Stimulated activated naive CD4-positive, alpha-beta T cell (primary cell): ENCODE results near the gene MGLL.

Experiments used
- DNase-seq, 6 experiments: peaks; one replicate each; lab custom pipeline; 2025; lab: John Stamatoyannopoulos, UW

MGLL gene

DNA sequence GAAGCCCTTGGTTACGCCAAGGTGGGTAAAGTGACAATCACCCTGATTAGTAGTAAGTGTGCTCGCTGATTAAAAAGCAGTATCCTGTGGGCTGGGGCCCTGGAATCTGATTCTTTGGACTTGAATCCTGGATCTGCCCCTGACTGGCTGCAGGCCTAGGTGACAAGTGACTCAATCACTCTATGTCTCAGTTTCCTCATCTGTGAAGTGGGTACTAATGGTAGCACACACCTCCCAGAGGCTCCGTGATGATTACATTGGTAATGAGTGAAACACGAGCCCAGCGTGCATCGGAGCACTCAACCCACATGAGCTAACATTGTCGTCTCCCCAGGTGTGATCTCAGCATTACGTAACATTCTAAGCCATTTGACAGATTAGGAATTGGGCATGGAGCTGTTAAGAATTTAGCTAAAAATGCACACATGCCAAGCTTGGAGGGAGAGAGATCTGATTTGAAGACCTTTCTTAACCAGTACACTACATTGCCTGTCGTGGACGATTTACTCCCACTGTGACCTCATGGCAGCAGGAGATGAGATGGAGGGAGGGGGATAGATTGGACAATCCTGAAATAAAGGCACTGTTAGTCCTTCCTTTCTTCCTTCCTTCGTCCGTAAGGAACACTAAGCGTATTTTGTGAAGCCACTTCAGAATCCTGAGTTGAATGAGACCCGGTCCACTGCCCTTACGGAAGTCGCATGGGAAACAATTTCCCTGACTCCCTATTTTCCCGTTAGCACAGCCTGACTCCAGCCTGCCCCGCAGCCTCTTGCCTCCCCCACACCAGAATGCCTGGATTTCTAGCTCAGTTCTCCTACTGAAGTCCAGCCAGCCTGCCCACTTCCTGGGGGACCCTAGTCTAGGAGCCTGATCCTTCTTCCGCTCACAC is 32.1 kb downstream of the MGLL start:
- DNase-seq = no peak

DNA sequence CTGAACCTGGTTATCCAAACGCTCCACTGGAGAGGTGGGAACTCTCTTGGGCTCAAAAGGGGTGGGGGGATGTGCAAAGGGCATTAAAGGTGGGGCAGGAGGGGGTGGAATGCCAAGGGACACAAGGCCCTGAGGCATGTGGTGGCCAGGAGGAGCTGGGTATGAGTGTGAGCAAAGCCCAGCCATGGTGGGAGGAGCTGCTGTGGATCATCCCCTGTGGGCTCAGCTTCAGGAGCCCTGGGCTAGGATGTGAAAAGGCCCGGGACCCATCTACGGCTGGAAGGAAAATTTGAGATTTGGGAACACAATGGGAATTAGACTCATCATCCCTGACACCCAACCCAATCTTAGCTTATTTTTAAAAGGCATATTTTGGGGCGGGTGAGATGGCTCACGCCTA is 33.3 kb downstream of the MGLL start:
- DNase-seq = no peak

DNA sequence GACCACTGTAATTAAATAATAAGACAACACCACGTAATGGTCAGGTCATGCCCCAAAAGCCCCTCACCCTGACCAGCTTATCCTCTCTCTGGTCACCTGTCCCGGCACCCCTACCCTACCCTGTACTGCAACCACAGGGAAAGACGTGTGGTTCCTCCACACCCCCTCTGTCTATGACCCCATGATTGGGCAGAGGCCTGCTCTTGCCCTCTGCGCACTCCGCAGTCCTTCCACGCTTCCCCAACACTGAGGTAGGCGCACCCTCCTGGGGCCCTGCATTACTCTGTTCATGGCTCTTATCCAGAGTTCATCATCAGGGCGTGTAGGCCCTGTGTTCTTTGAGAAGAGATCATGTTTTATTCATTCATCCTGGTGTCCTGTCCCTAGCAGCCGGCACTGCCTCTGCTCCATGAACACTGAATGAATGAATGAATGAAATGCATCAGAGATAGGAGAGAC is 33.8 kb downstream of the MGLL start:
- DNase-seq = no peak

DNA sequence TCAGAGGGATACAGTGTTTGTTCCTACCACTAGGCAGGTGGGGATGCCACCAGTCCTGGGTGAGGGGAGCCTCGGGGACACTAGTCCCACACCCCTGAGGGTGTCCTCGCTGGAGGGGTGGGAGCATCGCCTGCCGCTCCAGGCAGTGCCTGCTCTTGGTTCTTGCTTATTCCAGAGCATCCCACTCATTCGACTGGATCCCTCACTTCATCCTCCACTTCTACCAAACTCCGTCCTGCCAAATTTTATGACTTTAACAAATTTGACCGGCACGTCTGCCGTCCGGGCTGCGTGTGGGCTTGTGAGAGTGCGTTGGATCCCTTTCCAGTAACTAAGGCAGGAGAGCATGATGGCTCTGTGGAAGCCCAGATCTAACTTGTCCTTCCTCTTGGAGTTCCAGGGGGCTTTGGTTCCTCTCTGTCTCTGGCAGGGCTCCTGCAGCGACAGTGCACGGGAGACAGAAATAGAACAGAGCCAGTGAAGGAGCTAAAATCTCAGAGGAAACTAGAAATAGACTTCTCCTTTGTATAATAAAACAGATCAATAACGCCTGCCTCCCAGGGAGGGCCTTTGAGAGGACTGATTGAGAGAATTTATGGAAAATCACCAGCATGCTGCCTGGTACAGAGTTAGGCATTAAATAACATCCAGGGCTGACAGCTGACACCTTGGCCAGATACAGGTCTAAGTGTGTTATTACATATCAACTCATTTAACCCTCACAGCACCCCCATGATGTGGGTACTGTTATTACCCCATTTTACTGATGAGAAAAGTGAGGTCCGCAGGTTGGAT is 34.5 kb downstream of the MGLL start:
- no peak for DNase-seq

DNA sequence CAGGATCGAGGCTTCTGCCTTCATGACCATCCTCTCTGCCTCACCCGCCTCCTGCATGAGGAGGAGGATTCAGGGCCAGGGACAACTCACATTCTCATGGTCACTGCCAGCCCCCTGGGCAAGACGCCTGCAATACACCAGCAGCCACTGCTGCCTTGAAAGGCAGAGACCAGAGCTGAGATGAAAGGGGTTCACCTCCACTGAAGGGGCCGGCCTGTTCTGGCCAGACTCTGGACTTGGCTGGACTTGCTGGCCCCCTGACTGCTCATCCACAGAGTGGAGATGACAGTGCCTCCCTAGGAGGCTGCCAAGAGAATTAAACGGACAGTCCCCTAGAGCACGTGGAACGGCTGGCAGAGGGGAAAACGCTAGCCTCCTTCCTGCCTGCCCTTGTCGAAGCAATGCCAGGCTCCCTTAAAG is 35.2 kb downstream of the MGLL start:
- no peak for DNase-seq

DNA sequence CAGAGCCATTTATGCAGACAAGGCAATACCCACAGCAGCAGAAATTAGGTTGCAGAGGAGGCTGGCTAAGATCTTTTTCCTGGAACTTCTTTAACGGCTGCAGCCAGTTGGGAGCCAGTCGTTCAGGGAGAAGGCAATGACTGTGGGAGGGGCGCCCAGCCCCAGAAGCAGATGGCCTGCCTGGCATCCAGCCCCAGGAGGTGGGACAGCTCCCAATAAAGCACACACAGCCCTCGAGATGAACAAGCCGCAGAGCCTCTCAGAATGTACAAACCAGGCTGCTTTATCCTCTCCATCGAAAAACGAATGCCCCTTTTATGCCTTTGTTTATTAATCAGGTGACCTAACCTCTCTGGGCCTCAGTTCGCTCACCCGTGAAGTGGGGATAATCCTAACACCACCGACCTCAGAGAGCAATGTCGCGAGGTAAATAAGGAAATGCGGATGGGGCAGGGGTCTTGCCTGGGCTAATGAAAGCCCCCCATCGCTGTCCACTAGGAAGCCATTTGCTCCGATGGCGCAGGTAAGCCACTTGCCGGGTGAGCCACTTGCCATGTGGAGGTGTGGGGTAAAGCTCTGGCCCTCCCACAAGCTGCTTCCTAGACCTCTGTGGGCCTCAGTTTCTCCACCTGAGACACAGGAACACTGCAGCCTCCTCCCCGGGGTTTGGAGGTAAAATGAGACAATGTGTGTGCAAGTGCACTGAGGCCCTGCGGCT is 35.8 kb downstream of the MGLL start:
- no peak for DNase-seq

DNA sequence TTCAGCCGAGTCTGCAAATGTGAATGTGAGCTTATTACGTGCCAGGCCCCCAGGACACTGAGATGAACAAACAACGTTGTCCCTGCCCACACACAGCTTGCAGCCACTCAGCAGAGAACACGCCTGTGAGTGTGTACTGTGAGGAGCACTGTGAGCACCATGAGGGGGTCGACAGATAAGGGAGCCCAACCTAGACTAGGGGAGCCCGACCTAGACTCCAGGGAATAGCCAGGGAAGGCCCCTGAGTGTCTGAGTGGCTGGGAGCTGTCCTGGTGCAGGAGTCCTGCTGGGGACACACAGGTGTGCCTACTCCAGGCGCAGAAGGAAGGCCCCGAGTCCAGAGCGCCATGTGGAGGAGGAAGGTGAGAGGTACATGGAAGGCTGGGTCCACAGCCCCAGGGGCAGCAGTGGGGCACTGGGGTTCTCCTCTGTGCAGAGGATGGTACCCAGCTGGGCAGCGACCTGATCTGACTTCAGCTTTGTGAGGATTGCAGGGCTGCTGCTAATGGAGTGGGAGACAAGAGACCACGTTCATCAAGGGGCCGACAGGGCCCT is 36.5 kb downstream of the MGLL start:
- no peak for DNase-seq

DNA sequence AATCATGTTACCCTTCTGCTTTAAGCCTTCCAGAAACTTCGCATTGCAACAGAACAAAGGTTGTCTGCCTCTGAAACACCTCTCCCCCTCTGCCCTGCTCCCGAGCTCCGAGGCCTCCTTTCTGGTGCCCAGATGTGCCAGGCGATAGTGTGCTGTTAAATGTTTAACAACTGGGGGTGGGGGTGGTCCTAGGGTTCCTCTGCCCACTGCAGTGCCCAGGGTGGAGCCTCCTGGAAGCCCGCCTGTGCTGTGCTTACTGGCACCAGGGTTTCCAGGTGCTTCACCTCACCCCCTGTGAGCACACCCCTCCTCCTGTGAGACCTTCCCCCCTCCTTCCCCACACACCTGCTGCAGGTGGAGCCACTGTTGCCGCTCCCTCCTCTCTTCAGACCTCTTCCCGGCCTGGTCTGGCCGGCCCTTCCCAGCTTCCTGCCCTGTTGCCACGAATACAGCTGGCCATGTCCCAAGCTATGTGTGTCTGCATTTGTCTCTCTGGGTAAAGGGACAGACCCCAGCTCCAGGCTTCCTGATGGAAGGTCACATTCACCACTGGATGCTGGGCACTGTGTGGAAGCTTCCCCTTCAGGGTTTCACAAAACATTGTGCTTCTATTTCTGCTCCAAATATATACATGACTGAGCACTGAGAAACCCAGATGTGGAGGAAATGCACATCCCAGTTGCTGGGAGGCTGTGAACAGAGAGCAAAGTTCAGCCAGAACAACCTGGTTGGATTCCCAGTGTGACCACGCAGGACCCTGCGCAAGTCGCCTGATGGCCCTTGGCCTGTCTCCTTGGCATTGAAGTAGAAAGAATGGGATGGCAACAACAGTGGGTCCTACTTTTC is 37.2 kb downstream of the MGLL start:
- DNase-seq = no peak

DNA sequence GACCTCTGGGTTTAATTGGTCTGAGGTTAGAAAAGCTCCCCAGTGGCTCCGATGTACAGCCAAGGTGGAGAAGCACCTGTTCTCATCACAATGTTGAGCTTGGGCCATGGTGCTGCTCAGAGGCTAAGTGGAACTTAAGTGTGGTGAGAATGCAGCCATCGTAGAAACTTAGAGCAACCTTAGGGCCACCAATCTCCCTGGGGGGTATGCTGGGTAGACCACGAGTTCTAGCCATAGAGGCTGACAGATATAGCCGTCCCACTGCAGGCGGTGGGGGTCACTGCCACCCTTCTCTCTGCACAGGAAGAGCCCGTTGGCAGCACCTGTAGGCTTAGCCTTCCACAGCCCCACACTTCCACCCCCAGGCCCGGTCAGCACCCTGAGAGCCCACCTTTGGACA is 38.0 kb downstream of the MGLL start:
- DNase-seq = no peak

DNA sequence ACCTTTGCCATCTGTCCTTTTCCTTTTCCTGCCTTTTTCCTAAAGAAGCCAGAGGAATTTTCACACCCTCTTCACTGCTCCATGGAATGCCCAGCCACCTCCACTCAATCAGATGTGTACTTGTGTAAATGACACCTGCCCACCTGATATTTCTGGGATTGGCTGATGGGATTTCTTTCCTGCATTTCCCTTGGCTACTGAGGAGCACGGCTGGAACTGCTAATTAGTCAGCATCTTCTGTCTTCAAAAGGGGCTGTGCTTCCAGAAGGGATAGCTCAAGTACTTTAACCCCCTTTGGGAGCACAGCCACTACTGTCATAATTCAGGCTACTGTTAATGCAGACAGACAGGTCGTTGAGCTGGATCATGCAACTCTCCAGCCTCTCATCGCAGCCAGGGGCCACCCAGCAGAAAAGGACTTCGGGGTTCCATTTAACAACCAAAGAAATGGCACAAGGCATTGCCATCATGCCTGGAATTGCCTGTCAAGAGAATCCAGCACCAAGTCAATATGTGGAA is 38.6 kb downstream of the MGLL start:
- no peak for DNase-seq

DNA sequence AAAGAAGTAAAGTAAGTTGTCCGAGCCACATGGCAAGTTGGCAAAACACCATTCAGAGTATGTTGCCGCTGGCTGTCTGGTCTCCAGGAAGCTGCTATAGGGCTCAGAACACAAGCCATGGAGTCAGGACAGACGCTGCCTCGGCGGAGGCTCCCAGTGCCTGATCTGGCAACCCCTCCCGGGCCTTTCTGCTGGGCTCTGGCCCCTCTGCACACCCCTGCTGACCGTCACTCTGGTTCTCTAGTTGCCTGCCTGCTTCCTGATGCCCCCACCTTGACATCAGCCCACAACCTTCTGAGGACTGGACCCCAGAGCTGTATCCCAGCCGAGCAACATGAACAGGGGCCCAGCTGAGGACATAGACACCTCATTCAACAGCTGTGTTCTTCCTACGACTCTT is 39.1 kb downstream of the MGLL start:
- DNase-seq = no peak

DNA sequence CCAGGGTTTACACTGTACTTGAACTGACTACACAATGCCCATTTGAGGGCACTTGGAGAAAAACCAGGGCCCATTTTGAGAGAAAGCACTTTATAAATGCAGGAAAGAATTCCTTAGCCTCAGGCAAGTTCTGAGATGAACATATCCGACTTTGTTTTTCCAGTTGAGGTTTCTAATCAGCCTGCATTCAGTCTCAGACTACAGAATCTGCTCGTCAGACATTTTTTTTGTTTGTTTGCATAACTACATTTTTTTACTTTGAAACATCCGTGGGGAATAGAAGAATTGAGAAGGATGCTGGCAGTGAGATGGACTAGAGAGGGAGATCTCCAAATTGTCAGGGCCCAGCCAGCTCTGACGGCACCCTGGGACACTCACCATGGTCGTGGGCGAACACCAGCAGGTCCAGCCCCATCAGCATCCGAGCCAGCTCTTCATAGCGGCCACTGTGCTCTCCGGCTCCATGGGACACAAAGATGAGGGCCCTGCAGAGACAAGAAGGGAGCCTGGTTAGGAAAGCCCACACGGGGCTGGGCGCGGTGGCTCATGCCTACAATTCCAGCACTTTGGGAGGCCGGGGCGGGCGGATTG is 40.8 kb downstream of the MGLL start:
- DNase-seq = no peak

DNA sequence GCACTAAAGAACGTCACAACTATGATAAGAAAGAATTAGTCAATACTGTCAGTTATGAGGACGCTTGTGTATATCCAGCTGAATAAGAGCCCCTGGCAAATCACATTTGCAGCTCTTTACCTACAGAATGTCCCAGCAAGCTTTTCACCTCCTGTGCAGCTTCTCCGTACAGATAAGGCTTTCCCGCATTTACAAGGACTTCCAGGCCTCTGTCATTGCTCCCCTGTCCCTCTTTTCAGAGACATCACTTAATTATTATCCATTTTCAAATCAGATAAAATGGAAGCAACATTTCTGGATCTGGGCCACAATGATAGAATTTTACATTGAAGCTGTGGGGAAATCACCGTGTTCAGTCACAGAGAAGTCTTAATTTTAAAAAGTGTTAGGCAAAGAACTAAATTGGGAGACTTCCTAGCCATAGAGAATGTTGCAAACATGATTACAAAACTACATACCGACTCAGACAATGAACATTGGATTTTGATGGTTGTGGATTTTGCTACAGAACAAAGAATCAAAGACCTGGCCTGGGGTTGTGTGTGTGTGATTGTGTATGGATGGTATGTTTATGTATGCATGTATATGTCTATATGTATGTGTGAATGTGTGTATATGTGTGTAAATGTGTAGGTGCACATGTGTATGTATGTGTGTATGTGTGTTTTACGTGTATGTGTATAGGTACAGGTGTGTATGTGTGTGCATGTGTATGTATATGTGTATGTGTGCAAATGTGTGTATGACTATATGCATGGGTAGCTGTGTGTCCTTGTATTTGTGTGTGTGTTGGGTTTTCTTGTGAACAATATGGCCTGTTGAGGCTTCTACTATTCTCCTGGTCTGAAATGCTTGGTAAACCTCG is 41.5 kb downstream of the MGLL start:
- no peak for DNase-seq

DNA sequence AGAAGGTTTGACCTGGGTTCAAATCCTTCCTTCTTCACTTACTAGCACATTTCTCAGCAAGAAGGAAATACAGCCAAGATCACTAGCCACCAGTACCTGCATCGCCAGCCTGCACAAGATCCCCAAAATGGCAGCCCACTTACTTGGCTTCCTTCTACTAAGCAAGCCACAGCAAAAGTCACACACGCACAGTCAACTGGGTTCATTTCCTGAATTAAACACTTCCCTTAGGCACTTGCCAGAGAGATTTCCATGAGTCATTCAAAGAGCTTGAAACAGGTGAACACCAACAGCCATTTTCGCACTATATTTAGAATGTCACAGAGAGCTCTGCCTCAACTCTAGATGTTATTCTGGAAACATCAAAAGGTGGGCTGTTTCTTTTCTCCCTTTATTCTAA is 42.6 kb downstream of the MGLL start:
- no peak for DNase-seq

DNA sequence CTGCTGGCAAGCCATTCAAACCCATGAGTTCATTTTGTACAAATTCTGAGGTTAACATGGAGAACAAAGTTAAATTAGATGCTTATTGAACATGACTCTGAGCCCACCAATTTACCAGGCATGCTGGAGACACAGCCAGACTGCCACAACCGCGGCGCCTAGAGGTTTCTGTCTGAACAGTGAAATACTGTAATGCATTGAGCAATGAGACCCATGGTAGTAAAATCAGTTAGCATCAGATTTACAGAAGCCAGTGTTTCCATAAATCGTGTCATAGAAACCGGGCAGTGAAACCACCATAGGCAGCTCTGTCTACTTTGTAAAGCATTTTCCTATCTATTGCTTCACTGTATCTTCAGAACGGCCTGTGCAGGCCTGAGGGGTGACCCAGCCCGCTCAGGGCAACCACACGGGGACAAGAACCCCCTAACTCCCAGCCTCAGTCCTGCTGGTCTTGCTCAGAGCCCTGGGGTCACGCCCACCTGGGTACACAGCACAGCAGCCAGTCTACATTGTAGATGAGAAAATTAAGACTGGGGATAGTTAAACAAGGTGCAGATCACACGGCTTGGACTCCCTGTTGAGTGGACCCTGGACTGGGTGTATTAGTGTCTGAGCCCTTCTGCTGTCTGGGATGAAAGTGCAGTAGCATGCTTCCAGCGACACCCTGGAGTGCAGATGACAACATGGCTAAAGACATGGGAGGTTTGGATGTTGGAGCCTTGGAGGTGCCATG is 44.2 kb downstream of the MGLL start:
- no peak for DNase-seq

DNA sequence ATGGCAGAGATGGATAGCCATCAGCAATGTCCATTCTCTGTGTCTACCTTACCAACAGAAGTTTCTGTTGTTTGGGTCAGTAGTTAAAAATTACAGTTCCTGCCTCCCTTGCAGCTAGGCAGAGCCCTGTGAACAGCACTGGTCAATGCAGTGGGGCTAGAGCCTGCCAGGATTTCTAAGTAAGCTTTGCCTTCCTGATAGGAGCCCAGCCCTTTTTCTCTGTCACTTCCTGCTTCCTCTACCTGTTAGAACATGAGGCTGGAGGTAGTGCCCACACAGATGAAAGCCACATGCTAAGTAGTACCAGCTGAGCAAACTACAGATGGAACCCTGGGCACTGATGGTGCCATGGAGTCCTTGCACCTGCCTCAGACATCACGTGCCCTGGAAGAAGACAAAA is 45.0 kb downstream of the MGLL start:
- no peak for DNase-seq

DNA sequence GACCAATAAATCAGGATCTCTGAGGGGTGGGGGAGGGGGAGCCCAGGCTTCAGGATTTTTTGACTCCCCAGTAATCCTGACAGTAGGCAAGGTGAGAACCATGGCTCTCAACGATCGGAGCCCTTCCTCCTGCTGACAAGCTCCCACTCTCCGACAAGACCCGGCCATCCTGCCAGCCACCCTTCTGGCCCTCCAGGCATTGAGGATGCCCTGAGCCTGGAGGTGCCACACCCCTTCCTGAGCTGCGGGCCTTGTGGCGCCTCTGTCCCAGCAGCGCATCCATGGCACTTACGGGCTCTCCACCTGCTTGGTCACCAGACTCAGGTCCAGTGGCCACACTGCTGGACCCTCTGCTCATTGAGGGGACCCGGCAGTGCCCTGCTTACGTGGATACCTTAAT is 46.0 kb downstream of the MGLL start:
- DNase-seq = no peak

DNA sequence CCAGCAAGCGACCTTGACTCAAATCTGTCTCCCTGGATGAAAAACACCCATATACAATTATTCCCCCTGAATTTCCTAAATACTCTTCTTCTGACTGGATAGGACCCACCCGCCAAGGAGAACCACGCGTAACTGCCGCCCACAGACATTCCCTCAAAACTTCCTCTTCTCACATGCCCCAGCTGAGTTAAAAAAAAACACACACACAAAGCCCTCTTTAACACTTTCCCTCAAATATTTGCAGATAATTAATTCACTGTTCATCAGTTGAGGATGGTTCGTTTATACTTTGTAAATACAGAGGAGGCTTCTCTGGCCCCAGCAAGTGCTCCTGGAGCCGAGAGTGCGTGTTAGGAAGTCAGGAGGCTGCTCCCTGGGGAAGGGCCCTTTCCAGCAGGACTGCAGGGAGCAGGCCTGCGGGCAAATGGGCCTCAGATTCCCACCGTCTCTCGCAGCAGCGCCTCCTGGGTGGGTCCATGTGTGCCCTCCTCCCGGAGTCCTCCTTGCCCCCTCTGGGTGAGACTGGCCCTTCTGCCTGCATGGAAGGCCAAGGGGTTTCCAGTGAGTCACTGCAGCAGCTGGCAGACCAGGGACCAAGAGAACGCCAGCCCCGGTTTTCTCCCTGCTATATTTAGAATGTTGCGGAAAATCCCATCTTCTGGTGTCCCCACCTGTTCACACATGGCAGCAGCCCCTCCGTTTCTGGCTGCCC is 46.8 kb downstream of the MGLL start:
- DNase-seq = no peak
